Measurements from ENCODE around the gene TNMD.
"Not testable (repeated sequence)": the region's sequence is repeated elsewhere in the genome, so short reads cannot be mapped to it uniquely, and the experiment has no call there.

Gene TNMD

DNA sequence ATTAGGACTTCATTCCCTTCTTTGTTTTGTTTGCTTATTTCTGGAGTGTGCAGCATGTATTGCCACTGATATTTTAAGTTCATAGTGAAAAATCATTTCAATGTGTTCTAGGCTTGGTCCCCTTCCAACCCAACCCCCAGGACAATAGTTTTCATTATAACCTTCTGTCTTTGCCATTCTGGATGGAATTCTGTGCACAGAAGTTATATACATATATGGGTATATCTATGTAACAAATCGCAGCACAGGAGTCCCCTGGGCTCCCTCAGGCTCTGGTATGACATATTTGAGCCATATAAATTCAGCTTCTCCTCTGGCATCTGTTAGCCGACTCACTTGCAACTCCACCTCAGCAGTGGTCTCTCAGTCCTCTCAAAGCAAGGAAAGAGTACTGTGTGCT, at the start of gene TNMD:
Gene TNMD (plus strand): TSS at position 326 of the 400 bp plus-strand sequence. CDS start 83 bp downstream, outside the sequence.
- no peak for DNase-seq (ENCODE audit: low spot score)

DNA sequence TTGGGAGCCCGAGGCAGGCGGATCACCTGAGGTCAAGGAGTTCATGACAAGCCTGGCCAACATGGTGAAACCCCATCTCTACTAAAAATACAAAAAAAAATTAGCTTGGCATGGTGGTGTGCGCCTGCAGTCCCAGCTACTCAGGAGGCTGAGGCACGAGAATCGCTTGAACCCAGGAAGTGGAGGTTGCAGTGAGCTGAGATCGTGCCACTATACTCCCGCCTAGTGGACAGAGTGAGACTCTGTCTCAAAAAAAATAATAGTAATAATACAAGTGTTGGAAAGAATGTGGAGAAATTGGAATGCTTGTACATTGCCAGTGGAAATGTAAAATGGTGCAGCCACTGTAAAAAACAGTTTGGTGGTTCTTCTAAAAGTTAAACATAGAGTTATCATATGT, 19.2 kb upstream of the TNMD start:
- not testable (repeated sequence) for DNase-seq (ENCODE audit: low spot score)

DNA sequence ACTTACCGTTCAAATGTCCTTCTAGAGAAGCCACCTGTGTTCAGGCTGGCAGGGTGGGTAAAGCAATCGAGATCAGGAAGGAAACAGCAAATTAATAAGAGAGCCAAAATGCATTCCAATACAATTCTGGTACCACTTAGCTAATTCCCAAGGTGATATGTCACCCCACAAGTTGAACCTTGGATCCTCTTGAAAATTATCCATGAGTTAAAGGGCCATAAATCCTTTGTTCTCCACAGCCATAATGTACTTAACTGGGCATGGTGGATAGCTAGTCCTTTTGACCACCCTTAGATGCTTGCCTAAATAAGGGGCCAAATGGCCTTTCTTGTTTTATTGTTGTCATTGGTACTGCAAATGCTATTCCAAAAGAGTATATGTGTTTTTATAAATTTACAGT, 2.0 kb downstream of the TNMD start:
- DNase-seq (ENCODE audit: low spot score), result no peak

DNA sequence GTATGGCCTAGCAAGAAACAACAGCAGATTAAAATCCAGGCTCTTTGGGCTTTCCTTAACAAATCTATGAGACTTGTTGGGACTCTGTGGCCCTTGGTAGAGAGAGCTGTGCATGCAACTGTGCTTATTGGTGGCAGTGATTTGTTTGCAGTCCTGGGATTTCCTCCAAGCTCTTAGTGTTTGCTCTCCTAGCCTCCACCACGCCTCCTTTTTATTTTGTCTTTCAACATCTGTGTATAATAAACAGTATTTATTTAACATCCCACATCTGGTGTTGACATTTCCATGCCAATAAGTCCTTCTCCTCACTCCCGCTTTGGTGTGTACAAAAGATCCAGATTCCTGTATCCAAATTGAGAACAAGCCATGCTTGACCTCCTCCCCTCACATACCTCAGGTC, 3.1 kb downstream of the TNMD start:
- DNase-seq (ENCODE audit: low spot score), result no peak

DNA sequence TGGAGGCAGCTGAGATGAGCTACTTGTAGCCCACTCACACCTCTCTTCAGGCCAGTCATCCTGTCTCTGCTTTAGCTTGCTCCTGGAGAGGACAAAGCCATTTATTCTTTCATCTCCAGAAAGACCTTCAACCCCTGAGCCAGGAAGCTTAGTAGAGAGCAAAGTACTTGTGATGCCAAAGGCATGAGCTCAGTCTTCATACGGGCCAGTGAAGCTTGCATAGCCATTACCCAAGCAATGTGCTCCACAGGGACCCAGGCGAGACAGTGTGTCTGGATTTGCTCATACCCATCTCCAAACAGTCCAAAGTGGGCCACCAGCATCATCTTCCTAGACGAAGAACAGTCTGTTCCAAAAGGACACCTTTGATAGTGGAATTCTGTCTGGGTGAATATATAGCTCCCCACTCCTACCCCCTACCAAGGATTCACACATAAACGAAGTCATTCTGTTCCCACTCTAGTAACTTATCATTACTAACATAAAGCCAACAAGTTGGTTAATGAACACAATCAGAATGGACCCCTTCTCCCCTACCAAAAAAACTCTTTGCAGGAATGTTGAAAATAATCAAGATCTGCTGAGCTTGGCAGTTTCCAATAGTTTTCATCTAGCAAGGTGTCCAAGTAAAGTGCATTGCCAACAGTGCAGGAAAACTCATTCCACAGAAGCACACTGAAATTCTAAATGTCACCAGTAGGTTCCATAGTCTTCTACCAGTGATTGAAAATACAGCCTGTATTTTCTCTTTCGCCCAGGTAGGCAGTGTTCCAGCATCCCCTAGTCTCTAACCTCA, 6.7 kb downstream of the TNMD start:
- DNase-seq (ENCODE audit: low spot score), result no peak

DNA sequence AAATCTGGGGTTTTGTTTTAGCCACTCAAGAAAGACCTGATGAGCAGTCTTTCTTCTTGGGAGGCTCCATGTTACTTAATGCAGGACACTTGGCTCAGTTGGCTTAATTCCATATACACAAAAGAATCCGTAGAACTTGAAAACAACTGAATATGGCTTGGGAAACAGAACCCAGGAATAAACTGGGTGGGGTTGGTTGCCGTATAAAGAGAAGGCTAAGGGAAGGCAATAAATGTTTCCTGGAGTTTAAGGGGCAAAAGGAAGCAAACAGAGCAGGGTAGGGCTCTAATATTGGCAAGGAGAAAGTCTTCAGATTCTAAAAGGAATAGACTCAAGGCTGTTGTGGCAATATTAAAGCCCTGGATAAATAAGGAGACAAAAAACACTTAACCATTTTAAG, 8.4 kb downstream of the TNMD start:
- no peak for DNase-seq (ENCODE audit: low spot score)

DNA sequence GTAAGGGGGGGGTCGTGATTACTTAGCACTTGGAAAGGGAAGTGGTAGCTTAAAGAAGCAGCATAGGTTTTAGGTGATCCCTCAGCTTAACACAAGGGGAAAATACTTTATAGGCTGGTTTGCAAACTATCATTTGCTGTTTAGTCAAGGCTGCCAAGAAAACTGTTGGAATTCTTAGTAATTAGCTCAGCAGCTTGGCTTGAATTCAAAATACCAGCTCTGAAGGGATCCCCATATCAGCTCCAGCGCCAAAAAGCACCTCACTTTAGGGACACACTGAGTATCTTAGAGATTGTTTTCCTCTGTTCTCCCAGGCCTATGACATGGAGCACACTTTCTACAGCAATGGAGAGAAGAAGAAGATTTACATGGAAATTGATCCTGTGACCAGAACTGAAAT, 8.8 kb downstream of the TNMD start:
- no peak for DNase-seq (ENCODE audit: low spot score)

DNA sequence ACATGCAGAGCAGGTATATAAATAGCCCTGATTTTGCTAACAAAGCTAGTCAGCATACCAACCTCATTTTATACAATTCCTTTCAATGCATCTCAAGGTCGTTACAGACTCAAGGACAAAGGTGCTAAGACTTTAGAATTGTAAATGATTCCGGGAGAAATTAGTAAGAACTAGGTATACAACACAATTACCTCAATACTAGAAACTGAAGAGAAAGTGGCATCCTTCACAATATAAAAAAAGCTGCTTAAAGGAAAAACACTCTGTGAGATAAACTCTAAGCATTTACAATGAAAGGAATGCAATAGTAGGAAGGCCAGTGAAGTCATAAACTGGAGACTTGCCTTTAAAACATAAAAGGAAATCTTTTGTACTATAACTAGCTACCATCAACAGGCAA, 11.9 kb downstream of the TNMD start:
- DNase-seq (ENCODE audit: low spot score), result no peak

DNA sequence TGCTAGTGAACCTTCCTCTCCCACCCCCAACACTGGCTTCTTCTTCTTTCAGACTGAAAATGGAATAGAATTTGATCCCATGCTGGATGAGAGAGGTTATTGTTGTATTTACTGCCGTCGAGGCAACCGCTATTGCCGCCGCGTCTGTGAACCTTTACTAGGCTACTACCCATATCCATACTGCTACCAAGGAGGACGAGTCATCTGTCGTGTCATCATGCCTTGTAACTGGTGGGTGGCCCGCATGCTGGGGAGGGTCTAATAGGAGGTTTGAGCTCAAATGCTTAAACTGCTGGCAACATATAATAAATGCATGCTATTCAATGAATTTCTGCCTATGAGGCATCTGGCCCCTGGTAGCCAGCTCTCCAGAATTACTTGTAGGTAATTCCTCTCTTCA, 14.7 kb downstream of the TNMD start:
- no peak for DNase-seq (ENCODE audit: low spot score)

DNA sequence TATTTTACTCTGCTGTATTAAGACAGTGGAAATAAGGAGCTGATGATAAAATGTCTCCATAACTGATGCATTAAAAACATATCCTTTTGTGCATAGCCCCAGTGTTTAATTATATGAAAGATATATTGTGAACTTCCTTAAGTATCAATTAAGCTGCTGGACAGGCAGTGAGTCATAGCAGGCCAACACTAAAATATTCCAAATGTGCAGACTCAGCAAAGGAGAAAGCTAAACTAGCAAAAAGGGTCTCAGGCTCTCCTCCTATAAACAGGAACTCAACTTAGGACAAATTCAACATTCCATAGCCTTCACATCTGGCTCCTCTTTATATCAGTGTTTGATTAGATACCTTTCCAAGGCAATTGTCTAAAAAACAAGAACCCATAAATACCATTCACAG, 15.6 kb downstream of the TNMD start:
- no peak for DNase-seq (ENCODE audit: low spot score)

DNA sequence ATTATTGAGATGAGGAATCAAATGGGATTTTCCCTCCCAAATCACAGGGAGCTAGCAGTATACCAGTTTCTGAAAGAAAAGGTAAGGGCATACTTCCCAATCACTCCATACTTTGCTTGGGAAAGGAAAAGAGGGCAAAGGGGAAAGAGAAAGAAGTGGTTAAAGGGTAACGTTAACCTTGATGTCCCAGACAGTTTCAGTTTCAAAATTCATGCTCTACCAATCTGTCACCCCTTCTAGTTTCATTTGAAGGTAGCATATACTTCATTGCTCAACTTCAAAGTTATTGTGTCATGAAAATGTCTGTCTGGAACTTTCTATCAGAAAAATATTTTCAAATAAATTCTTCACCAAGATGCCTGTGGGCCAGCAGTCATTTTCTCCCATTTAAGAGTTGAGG, 16.0 kb downstream of the TNMD start:
- no peak for DNase-seq (ENCODE audit: low spot score)

DNA sequence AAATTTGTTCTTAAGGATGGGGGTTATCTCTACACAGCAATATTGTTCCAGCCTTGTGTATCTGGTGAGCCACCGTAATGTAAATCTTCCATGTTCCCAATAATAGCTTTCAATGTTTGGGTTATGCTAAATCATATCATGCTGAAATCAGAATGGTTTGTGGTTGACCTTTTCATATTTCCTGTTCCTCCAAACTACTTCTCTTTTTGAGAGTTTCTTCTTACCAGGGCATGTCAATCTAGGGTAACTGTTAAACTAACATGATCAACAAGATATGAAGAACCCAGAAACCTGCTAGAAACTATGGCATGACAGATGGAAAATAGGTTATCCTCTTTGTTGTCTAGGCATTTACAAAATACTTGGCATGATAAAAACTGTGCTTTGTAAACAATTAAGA, 22.0 kb downstream of the TNMD start:
- no peak for DNase-seq (ENCODE audit: low spot score)

DNA sequence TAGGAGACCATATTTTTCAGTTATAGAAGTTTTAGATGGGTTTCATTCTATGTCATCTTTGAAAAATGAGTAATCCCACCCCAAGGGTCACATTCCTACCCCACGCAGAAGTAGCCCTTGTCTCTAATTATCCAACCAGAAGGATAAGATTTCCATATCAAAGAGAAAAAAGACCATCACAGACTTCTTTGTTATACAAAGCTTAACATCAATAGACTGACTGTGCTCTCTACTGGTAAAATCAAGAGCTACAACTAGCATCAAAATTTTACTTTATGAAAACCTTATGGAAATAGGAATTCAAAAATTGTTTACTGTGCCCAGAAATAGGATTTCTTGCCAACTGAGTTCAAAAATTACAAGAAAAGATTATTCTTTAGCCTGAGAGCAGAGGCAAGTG, 24.9 kb downstream of the TNMD start:
- no peak for DNase-seq (ENCODE audit: low spot score)

DNA sequence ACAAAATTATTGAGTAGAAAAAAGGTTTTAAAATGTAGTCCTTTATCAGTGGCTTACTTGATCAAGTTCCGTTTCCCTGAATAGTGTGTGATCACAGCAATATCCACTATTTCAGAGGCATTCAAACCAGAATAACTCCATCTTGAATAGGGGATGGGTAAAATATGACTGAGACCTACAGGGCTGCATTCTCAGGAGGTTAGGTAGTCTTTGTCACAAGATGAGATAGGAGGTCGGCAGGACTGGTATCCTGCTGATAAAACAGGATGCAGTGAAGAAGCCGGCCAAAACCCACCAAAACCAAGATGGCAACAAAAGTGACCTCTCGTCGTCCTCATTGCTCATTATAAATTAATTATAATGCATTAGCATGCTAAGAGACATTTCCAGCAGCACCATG, 27.2 kb downstream of the TNMD start:
- no peak for DNase-seq (ENCODE audit: low spot score)

DNA sequence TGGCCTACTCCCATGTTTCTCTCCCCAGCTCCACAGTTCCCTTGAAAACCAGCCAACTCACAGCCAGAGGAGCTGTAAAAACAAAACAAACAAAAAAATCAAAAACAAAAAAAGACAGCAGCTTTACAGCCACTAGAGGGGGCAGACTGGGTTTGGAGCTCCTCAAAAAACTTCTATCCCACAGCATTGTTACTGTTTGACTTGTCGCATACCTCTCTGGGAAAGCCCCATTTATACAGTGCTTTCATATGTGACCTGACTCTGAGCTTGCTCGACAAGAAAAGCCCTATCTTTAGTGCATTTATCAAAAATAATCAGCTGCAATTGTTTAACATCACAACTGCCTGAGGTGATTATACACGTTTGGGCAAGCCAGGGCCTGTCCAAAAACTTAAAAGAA, 30.3 kb downstream of the TNMD start:
- no peak for DNase-seq (ENCODE audit: low spot score)

DNA sequence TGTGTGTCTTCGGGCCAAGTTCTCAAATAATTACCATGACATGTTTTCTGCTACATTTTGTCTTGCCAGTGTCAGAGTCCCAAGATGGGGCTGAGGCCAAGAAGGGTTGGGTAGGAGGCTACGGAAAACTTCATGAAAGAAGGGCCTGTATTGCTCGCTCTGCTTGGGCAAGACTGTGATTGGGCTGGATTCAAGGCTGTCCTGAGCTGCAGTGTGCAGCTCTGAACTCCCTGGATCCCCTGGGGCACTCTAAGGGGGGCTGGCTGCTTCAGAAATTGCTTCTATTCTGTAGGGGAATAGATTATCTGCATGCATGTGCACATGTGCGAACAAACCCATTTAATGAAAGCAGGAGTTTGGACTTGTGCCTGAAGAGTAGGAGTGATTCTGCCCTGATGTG, 38.3 kb downstream of the TNMD start:
- DNase-seq (ENCODE audit: low spot score), result no peak

DNA sequence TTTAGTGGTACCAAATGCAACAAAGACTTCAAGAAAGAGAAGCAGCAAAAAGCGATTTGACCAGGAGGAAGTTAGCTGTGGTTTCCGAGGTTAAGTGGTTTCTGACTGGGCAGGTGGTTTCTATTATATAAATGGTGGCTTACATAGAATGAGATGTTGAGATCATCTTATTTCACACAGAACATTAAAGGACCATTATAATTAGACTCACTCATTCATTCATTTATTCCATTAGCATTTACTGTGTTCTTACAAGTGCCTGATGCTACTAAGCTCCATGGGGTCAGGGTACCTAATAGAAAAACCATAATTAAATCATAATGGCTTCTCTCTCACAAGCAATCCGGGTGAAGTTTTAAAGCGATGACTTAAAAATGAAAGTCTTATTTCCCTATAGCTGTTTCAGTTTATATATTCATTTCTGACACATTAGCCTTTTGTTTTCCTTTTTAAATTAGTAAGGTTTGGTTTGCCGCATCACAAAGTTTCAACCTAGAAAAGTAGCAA, 41.3 kb downstream of the TNMD start:
- DNase-seq (ENCODE audit: low spot score), result no peak

DNA sequence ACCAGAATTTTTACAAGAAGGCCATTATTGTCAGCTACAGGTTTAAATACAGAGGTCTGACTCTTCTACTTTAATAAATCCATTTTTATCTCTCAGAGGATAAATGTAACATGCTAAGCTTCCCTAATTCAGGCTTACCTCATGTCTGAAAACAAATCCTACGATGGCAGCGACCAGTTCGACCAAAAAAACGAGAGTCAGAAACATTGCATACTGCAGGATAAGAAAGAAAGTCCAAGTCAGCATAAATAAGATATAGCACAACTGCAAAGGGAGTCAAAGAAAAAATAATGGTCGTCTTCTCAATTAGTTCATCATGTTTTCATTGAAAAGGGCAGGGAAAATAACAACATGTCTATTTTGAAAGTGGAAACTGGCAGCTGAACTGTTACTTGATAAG, 50.3 kb downstream of the TNMD start:
- DNase-seq (ENCODE audit: low spot score), result no peak

DNA sequence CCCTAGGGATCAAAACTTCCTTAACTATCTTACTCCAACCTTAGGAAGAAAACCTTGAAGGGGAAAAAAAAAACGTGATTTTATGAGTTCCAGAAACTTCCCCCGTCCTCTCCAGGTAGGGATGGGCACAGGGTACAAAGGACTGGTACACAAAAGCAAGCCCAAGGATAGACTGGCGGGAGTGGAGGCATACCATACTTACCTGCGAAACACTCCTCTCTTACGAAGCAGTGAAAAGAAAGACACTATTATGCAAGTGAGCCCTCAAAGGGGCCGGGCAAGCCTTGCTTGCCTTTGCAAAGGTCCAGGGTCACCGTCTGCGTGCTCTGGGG, 51.2 kb downstream of the TNMD start:
- no peak for DNase-seq (ENCODE audit: low spot score)

DNA sequence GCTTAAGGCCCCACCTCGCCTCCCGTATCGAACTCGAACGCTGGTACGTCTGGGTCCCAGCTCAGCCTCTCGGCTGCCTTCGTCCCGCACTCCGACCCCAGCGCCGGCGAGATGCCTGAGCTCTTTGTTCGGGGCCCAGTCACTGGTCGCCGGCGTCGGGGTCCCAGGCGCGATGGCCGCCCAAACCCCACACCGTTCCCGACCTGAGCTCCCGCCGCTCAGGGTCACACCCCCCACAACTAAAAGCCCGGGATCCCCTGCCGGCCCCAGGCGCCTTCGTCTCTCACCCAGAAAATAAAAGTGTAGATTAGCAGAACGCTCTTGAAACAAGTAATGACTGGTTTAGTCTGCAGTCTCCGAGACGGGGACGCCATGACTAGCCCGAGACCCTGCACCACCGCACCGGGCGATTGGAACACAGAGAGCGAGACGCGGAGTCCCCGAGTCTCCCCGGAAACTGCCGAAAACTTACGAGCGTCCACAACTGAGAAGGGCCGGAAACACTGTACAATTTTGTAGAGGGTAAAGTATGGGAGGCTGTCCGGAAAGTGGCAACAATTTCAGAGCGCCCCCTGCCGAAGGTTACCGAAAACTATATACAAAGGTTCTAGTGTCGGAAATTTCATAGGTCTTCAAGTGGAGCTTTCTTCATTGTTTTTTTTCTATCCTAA, 51.7 kb downstream of the TNMD start, which contains the start of gene TSPAN6:
Gene TSPAN6 (minus strand): TSS at position 486 of the 671 bp plus-strand sequence. CDS start 112 bp downstream, at position 374.
- DNase-seq (ENCODE audit: low spot score), result peak; percentile 86

DNA sequence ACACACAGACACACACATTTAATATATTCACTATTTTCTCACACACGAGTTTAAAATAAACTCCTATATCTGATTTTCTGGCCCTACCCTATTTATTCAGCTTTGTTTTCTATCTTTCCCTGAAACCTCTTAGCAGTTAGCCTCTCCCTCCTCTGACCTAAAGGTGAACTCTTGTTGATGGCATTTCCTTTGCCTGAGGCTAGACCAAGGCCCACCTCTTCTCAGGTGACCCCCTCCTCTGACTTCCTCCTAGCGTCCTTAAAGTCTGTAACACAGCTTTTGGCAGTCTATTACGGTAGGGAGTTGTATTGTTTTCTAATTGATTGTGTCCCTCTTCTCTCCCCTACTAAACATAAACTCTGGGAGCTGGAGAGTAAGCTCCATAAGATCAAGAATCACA, 57.6 kb downstream of the TNMD start:
- DNase-seq (ENCODE audit: low spot score), result no peak

DNA sequence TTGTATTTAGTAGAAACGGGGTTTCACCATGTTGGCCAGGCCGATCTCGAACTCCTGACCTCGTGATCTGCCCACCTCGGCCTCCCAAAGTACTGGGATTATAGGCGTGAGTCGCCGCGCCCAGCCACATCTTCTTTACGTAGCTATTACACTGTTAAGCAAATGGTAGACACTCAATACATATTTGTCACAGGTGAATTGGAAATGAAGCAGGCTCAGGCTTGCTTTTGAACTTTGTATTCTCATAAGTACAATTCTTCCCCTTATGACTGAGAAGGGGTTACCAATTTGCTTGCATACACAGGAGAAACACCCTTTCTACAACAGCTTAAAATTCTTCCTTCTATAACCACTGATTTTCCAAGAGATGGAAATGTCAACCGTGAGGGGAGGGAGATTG, 58.5 kb downstream of the TNMD start:
- no peak for DNase-seq (ENCODE audit: low spot score)

DNA sequence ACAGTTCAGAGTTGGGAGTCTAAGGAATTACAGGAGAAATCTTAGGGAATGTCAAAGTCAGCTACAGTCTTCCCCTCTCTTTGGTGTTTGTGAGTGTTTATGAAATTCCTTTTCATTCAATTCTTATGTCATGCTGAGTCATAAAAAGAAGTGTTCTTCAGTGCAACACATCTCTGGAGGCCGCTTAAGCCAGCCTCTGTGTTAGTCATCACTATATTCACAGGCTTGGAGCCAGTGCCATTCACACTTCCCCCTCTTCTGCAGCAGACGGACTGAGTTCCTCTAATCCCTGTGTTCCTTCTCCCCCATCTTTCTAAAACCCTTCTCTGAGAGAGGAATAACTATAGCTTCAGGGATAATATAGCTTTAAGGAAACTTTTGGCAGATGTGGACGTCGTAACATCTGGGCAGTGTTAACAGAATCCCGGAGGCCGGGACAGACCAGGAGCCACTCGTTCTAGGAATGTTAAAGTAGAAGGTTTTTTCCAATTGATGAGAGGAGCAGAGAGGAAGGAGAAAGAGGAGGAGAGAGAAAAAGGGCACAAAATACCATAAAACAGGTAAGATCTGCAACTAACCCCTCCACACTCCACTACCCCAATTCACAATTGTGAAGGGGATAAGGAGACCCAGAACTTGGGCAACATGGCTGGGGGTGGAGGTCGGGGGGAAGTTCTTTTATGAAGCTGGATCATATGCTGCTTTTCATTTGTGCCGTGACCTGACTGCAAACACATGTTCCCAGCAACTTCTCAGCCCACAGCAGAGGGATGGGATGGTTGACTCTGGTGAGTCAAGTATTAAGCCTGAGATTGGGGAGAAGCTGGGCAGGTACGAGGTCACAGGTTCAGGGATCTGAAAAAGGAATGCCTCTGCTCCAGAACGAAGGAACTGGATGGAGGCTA, 59.5 kb downstream of the TNMD start, which contains the start of gene SRPX2:
Gene SRPX2 (plus strand): TSS at position 244 of the 905 bp plus-strand sequence. CDS start 2,124 bp downstream, outside the sequence.
- DNase-seq (ENCODE audit: low spot score), result no peak
